Measurements from ENCODE around the gene BST2. TPM values are rescaled to one million over a fixed set of nuclear protein-coding genes. Genes with fewer than 3 reads are reported as not detected.

BST2 gene
- total RNA-seq, 2 experiments from 2014 or later = 92.6 to 98.6 TPM

- H3K27me3 Mint-ChIP-seq = no peaks in the 10 kb centered on the region
- peak; percentile 42 for DNase-seq
- peaks cover 7% of the 10 kb centered on the region for H3K4me1 Mint-ChIP-seq
- no peak overlapping the region for H3K4me3 Mint-ChIP-seq
- H3K9me3 Mint-ChIP-seq = no peaks in the 10 kb centered on the region
- H3K27ac Mint-ChIP-seq = no peak overlapping the region
- H3K36me3 Mint-ChIP-seq = peaks cover 4% of the 10 kb centered on the region
These were observed 19.4 kb upstream of the BST2 start for GRCh38 chr19:17424743-17425365.

GRCh38 chr19:17423429-17424208 is 18.2 kb upstream of the BST2 start:
- Mint-ChIP-seq H3K36me3 (peaks cover 7% of the 10 kb centered on the region), H3K27ac (no peak overlapping the region), H3K9me3 (no peaks in the 10 kb centered on the region), H3K4me3 (no peak overlapping the region), H3K27me3 (no peaks in the 10 kb centered on the region), H3K4me1 (peaks cover 14% of the 10 kb centered on the region)
- no peak for DNase-seq

- Mint-ChIP-seq H3K27me3 (no peaks in the 10 kb centered on the region), H3K4me3 (no peak overlapping the region), H3K9me3 (no peaks in the 10 kb centered on the region), H3K36me3 (peaks cover 8% of the 10 kb centered on the region), H3K27ac (no peak overlapping the region), H3K4me1 (peaks cover 14% of the 10 kb centered on the region)
- no peak for DNase-seq
These were observed 16.5 kb upstream of the BST2 start for GRCh38 chr19:17421942-17422341.

- H3K4me3 Mint-ChIP-seq = peak overlapping the region; percentile 89
- peaks cover 10% of the 10 kb centered on the region for H3K36me3 Mint-ChIP-seq
- no peaks in the 10 kb centered on the region for H3K9me3 Mint-ChIP-seq
- DNase-seq = peak; percentile 35
- peaks cover 14% of the 10 kb centered on the region for H3K4me1 Mint-ChIP-seq
- peak overlapping the region; percentile 25 for H3K27ac Mint-ChIP-seq
- no peaks in the 10 kb centered on the region for H3K27me3 Mint-ChIP-seq
These were observed 15.1 kb upstream of the BST2 start for GRCh38 chr19:17420475-17420924.

GRCh38 chr19:17419621-17420474 is 14.4 kb upstream of the BST2 start, which contains the start of gene MVB12A:
TSS of gene MVB12A (plus strand) at chr19:17420047. CDS start at chr19:17420136, 89 bp downstream.
- peak; percentile 97 for DNase-seq
- peaks cover 10% of the 10 kb centered on the region for H3K36me3 Mint-ChIP-seq
- H3K27me3 Mint-ChIP-seq = no peaks in the 10 kb centered on the region
- H3K4me3 Mint-ChIP-seq = peak within 1 kb of the TSS; percentile 89
- peak within 1 kb of the TSS; percentile 90 for H3K27ac Mint-ChIP-seq
- peaks cover 14% of the 10 kb centered on the region for H3K4me1 Mint-ChIP-seq
- H3K9me3 Mint-ChIP-seq = no peaks in the 10 kb centered on the region

GRCh38 chr19:17419154-17419620 is 13.8 kb upstream of the BST2 start:
- no peak for DNase-seq
- Mint-ChIP-seq H3K36me3 (peaks cover 10% of the 10 kb centered on the region), H3K9me3 (no peaks in the 10 kb centered on the region), H3K27me3 (no peaks in the 10 kb centered on the region), H3K4me1 (peaks cover 11% of the 10 kb centered on the region), H3K4me3 (peak overlapping the region; percentile 89), H3K27ac (peak overlapping the region; percentile 90)

- H3K27ac Mint-ChIP-seq = no peak overlapping the region
- H3K36me3 Mint-ChIP-seq = peaks cover 10% of the 10 kb centered on the region
- H3K9me3 Mint-ChIP-seq = no peaks in the 10 kb centered on the region
- no peak for DNase-seq
- H3K4me1 Mint-ChIP-seq = peaks cover 11% of the 10 kb centered on the region
- peak overlapping the region; percentile 89 for H3K4me3 Mint-ChIP-seq
- no peaks in the 10 kb centered on the region for H3K27me3 Mint-ChIP-seq
These were observed 13.3 kb upstream of the BST2 start for GRCh38 chr19:17418710-17419109.

GRCh38 chr19:17415121-17415520 is 9.7 kb upstream of the BST2 start:
- no peaks in the 10 kb centered on the region for H3K9me3 Mint-ChIP-seq
- no peak for DNase-seq
- peaks cover 12% of the 10 kb centered on the region for H3K4me1 Mint-ChIP-seq
- no peak overlapping the region for H3K4me3 Mint-ChIP-seq
- H3K36me3 Mint-ChIP-seq = peaks cover 9% of the 10 kb centered on the region
- H3K27me3 Mint-ChIP-seq = no peaks in the 10 kb centered on the region
- H3K27ac Mint-ChIP-seq = no peak overlapping the region

GRCh38 chr19:17414097-17414496 is 8.7 kb upstream of the BST2 start:
- Mint-ChIP-seq H3K9me3 (no peaks in the 10 kb centered on the region), H3K27me3 (no peaks in the 10 kb centered on the region), H3K27ac (peak overlapping the region; percentile 25), H3K4me1 (peaks cover 7% of the 10 kb centered on the region), H3K4me3 (no peak overlapping the region), H3K36me3 (peaks cover 6% of the 10 kb centered on the region)
- DNase-seq = no peak

GRCh38 chr19:17411801-17412200 is 6.4 kb upstream of the BST2 start:
- Mint-ChIP-seq H3K9me3 (no peaks in the 10 kb centered on the region), H3K4me1 (peaks cover 16% of the 10 kb centered on the region), H3K4me3 (no peak overlapping the region), H3K36me3 (peaks cover 11% of the 10 kb centered on the region), H3K27me3 (no peaks in the 10 kb centered on the region), H3K27ac (no peak overlapping the region)
- DNase-seq = no peak

GRCh38 chr19:17409990-17410389 is 4.6 kb upstream of the BST2 start:
- no peaks in the 10 kb centered on the region for H3K9me3 Mint-ChIP-seq
- peaks cover 16% of the 10 kb centered on the region for H3K36me3 Mint-ChIP-seq
- no peak for DNase-seq
- H3K4me1 Mint-ChIP-seq = peaks cover 31% of the 10 kb centered on the region
- no peak overlapping the region for H3K27ac Mint-ChIP-seq
- no peak overlapping the region for H3K4me3 Mint-ChIP-seq
- H3K27me3 Mint-ChIP-seq = no peaks in the 10 kb centered on the region

- H3K4me1 Mint-ChIP-seq = peaks cover 36% of the 10 kb centered on the region
- H3K4me3 Mint-ChIP-seq = peak overlapping the region; percentile 92
- no peaks in the 10 kb centered on the region for H3K9me3 Mint-ChIP-seq
- H3K27me3 Mint-ChIP-seq = no peaks in the 10 kb centered on the region
- peak overlapping the region; percentile 96 for H3K27ac Mint-ChIP-seq
- no peak for DNase-seq
- peaks cover 28% of the 10 kb centered on the region for H3K36me3 Mint-ChIP-seq
These were observed 1.4 kb upstream of the BST2 start for GRCh38 chr19:17406887-17407196.

GRCh38 chr19:17406046-17406886 is 836 bp upstream of the BST2 start:
- peaks cover 36% of the 10 kb centered on the region for H3K4me1 Mint-ChIP-seq
- H3K9me3 Mint-ChIP-seq = no peaks in the 10 kb centered on the region
- no peaks in the 10 kb centered on the region for H3K27me3 Mint-ChIP-seq
- H3K27ac Mint-ChIP-seq = peak overlapping the region; percentile 96
- peaks cover 33% of the 10 kb centered on the region for H3K36me3 Mint-ChIP-seq
- peak; percentile 36 for DNase-seq
- peak overlapping the region; percentile 92 for H3K4me3 Mint-ChIP-seq

- no peak for DNase-seq
- H3K4me3 Mint-ChIP-seq = peak overlapping the region; percentile 92
- H3K27ac Mint-ChIP-seq = peak overlapping the region; percentile 96
- peaks cover 37% of the 10 kb centered on the region for H3K36me3 Mint-ChIP-seq
- no peaks in the 10 kb centered on the region for H3K27me3 Mint-ChIP-seq
- peaks cover 36% of the 10 kb centered on the region for H3K4me1 Mint-ChIP-seq
- H3K9me3 Mint-ChIP-seq = no peaks in the 10 kb centered on the region
These were observed 695 bp downstream of the BST2 start for GRCh38 chr19:17404621-17405249.
